A673 (cell line): ENCODE measurements around the gene ADAMTS19.

ENCODE experiments used
- CTCF ChIP-seq: fragments of 300-800, 200-600 bp; sonication (generic); conservative IDR thresholded peaks from 2 replicates; pipeline ENCODE4 v1.5.1; 2017; ENCODE audit warnings: low read depth, mild to moderate bottlenecking, antibody characterized with exemption, low read length, moderate library complexity, mixed read lengths
- EZH2 ChIP-seq: fragments of 200-600 bp; sonication (generic); IDR thresholded peaks from 2 replicates; pipeline ENCODE4 v1.6.1; 2017; ENCODE audit warnings: borderline replicate concordance, low read depth, mild to moderate bottlenecking, mixed read lengths, antibody characterized with exemption, low read length; ENCODE audit not compliant: poor library complexity, severe bottlenecking

GRCh38 chr5:129425031-129425430 lies 35.1 kb upstream of the ADAMTS19 start:
- TF ChIP-seq CTCF (no peak), EZH2 (no peak)
